Tibial nerve (tissue), 4 donors: ENCODE measurements around the gene PPP1R1A. TPM values are rescaled to one million over a fixed set of nuclear protein-coding genes. Genes with fewer than 3 reads are reported as not detected.
A peak's percentile ranks its signal among the peaks of the same experiment; 100 is the strongest.

Experiments
- DNase-seq, 2 donors: peaks; one replicate each; pipeline ENCODE4 v3.0.0-alpha.2; 2019; ENCODE audit warnings: low spot score in 2 of 2
- H3K27ac ChIP-seq, 4 donors: fragments of 200-600 bp; sonication (generic) in 3 of 4; one replicate each; pipeline ENCODE4 v1.5.1; 2017 to 2019; ENCODE audit warnings: mild to moderate bottlenecking in 1 of 4
- H3K27me3 ChIP-seq, 2 donors: fragments of 200-600 bp; sonication (generic) in 1 of 2; one replicate each; pipeline versions ENCODE4 v1.5.1 to v1.6.0; 2017 to 2019
- H3K36me3 ChIP-seq, 3 donors: fragments of 200-600 bp; sonication (generic); one replicate each; pipeline ENCODE4 v1.5.1; 2018 to 2019
- H3K4me1 ChIP-seq, 4 donors: fragments of 200-600 bp; sonication (generic) in 3 of 4; one replicate each; pipeline ENCODE4 v1.5.1; 2017 to 2019
- H3K4me3 ChIP-seq, 4 donors: fragments of 200-600 bp; sonication (generic) in 3 of 4; one replicate each; pipeline ENCODE4 v1.5.1; 2017 to 2019; ENCODE audit warnings: mild to moderate bottlenecking in 1 of 4, moderate library complexity in 1 of 4
- H3K9me3 ChIP-seq, 4 donors: fragments of 200-600 bp; sonication (generic) in 3 of 4; one replicate each; pipeline ENCODE4 v1.5.1; 2017 to 2019
- EP300 ChIP-seq, 2 donors: sonication (generic); formaldehyde crosslinking; IDR thresholded peaks; one replicate each; pipeline ENCODE4 v1.6.1; 2017; ENCODE audit warnings: antibody characterized with exemption in 2 of 2, mild to moderate bottlenecking in 1 of 2
- POLR2A ChIP-seq, 2 donors: fragments of 450-650 bp; IDR thresholded peaks; one replicate each; pipeline ENCODE4 v1.6.1; 2017; ENCODE audit warnings: antibody characterized with exemption in 2 of 2, mild to moderate bottlenecking in 2 of 2, moderate library complexity in 2 of 2
- WGBS, 2 donors: methylation state at CpG; one replicate each; pipeline ENCODE4 v1.1.5; 2018; 5-methylcytosine and 5-hydroxymethylcytosine counted together
- total RNA-seq, 4 donors: library from RNA; depleted of rRNA; stranded (reverse); fragments of >200 nt; gene quantifications; one replicate each; pipeline ENCODE4 v1.1.0, GENCODE V29; 2016
- TF ChIP-seq, protein P1 (sequence below), 5 experiments: fragments of 200-600 bp in 3 of 5; fragments of 450-650 bp in 2 of 5; sonication (generic) in 3 of 5; IDR thresholded peaks; one replicate each; pipeline ENCODE4 v1.5.1; 2016 to 2019; ENCODE audit warnings: antibody characterized with exemption in 5 of 5, mild to moderate bottlenecking in 3 of 5, moderate library complexity in 2 of 5

PPP1R1A gene
- total RNA-seq, 4 donors from 2014 or later = 26.1 to 77.6 (median 42.5) TPM

DNA sequence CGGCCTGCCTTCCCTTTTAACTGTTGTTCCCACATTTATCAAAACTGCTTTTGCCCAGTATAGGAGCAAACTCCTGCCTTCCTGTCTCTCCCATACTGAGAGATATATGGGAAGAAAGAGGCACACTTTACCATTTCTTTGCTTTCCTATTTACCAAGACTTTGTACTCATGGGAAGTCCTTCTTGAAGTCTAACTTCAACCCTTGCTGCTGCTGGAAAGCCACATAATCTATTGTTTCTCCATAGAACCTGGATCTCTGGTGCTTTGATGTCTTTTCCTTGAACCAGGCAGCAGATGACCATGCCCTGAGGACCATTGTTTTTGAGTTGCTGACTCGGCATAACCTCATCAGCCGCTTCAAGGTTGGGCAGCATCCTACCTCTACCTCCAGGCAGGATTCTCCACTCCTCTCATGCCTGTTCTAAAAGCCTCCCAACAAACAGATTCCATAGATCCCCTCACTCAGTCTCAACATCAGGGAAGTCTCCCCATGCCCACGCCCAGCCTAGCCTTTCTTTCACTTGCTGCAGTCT, 18.4 kb downstream of the PPP1R1A start:
- no peaks in the 10 kb centered on the region for H3K27me3 ChIP-seq
- no peak for DNase-seq
- WGBS, 2 donors = 88 to 96% methylated on average over 4 of the region's 4 CpGs
- no peak overlapping the region for H3K27ac ChIP-seq
- TF ChIP-seq, protein P1, sequence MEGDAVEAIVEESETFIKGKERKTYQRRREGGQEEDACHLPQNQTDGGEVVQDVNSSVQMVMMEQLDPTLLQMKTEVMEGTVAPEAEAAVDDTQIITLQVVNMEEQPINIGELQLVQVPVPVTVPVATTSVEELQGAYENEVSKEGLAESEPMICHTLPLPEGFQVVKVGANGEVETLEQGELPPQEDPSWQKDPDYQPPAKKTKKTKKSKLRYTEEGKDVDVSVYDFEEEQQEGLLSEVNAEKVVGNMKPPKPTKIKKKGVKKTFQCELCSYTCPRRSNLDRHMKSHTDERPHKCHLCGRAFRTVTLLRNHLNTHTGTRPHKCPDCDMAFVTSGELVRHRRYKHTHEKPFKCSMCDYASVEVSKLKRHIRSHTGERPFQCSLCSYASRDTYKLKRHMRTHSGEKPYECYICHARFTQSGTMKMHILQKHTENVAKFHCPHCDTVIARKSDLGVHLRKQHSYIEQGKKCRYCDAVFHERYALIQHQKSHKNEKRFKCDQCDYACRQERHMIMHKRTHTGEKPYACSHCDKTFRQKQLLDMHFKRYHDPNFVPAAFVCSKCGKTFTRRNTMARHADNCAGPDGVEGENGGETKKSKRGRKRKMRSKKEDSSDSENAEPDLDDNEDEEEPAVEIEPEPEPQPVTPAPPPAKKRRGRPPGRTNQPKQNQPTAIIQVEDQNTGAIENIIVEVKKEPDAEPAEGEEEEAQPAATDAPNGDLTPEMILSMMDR (IDR thresholded peaks at IDR 0.05) = no peak
- TF ChIP-seq EP300 (IDR thresholded peaks at IDR 0.05) (no peak), POLR2A (IDR thresholded peaks at IDR 0.05) (no peak)
- H3K4me1 ChIP-seq = peaks cover 0 to 9% (median 4%) of the 10 kb centered on the region in 4 donors
- H3K9me3 ChIP-seq = no peaks in the 10 kb centered on the region
- H3K4me3 ChIP-seq = no peak overlapping the region
- H3K36me3 ChIP-seq = peaks cover 0 to 2% (median 0%) of the 10 kb centered on the region in 3 donors

DNA sequence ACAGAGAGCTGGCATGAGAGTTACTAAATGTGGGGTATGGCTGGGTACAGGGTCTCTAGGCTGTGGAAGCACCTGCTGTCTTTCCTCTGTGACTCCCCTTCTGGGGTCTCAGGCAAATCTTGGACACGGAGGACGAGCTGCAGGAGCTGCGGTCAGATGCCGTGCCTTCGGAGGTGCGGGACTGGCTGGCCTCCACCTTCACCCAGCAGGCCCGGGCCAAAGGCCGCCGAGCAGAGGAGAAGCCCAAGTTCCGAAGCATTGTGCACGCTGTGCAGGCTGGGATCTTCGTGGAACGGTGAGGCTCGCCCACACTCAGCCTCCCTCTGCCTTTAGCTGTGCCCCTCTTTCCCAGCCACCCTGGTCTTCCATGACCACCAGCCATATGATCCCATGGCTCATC, 19.4 kb downstream of the PPP1R1A start:
- no peaks in the 10 kb centered on the region for H3K9me3 ChIP-seq
- DNase-seq = no peak
- 87 to 89% methylated on average over 12 to 14 of the region's 14 CpGs for WGBS, 2 donors
- no peaks in the 10 kb centered on the region for H3K27me3 ChIP-seq
- no peak overlapping the region for H3K27ac ChIP-seq
- TF ChIP-seq EP300 (IDR thresholded peaks at IDR 0.05) (no peak), POLR2A (IDR thresholded peaks at IDR 0.05) (no peak)
- TF ChIP-seq, protein P1 (IDR thresholded peaks at IDR 0.05) = no peak
- H3K4me3 ChIP-seq = no peak overlapping the region
- peaks cover 0 to 9% (median 4%) of the 10 kb centered on the region in 4 donors for H3K4me1 ChIP-seq
- H3K36me3 ChIP-seq = no peaks in the 10 kb centered on the region

DNA sequence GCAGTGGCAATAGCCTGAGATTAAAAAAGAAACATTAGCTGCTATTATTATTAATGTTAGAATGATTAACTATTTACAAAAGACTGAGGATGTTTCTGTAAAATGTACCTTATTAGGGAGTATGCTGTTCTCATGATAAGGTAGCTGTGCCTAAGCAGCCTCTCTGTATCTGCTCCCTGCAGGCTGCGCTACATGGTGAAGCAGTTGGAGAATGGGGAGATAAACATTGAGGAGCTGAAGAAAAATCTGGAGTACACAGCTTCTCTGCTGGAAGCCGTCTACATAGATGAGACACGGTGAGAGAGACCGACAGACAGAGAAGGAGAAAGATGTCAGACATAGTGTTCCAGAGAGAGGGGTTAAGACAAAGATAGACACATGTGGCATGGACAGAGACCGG, 21.7 kb downstream of the PPP1R1A start:
- Histone ChIP-seq H3K27me3 (no peaks in the 10 kb centered on the region), H3K27ac (peak overlapping the region in 1 of 4 donors; percentile 74), H3K4me1 (peaks cover 0 to 9% (median 4%) of the 10 kb centered on the region in 4 donors), H3K36me3 (no peaks in the 10 kb centered on the region), H3K9me3 (no peaks in the 10 kb centered on the region), H3K4me3 (no peak overlapping the region)
- 75 to 78% methylated on average over 5 of the region's 5 CpGs for WGBS, 2 donors
- TF ChIP-seq, protein P1 (IDR thresholded peaks at IDR 0.05) = no peak
- TF ChIP-seq EP300 (IDR thresholded peaks at IDR 0.05) = no peak
- TF ChIP-seq POLR2A (IDR thresholded peaks at IDR 0.05) = no peak
- no peak for DNase-seq

DNA sequence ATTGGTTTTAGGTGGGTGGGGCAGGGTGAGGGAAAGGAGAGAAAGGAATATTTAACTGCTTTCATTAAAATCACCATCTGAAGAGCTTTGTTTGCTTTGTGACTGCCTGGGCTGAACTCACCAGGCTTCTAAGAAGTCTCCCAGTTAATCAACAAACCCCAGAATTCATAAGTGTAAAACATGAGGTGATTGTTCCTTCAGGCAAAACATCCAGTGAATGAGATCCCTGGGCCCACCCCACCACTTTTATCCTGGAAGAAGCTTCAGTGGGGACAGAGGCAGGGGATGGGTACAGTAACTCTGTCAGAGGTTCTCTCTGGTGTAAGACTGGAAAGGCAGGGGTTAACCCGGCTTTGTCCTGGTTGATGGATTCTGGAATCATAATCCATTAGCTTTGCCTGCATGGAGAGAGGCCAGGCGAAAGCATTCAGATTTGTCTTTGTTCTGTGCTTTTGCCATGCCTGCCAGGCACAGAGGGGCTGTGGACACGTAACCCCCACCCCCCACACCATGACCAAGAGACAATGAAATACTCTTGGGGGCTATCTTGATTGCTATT, 22.4 kb downstream of the PPP1R1A start:
- no peaks in the 10 kb centered on the region for H3K27me3 ChIP-seq
- no peak overlapping the region for H3K4me3 ChIP-seq
- peak overlapping the region in 2 of 4 donors; percentile 41 to 74 for H3K27ac ChIP-seq
- H3K9me3 ChIP-seq = no peaks in the 10 kb centered on the region
- DNase-seq = no peak
- no peak for TF ChIP-seq EP300 (IDR thresholded peaks at IDR 0.05)
- TF ChIP-seq, protein P1 (IDR thresholded peaks at IDR 0.05) = no peak
- TF ChIP-seq POLR2A (IDR thresholded peaks at IDR 0.05) = no peak
- peaks cover 0 to 14% (median 5%) of the 10 kb centered on the region in 4 donors for H3K4me1 ChIP-seq
- 34% methylated on average over 3 of the region's 3 CpGs for WGBS, 2 donors
- no peaks in the 10 kb centered on the region for H3K36me3 ChIP-seq

DNA sequence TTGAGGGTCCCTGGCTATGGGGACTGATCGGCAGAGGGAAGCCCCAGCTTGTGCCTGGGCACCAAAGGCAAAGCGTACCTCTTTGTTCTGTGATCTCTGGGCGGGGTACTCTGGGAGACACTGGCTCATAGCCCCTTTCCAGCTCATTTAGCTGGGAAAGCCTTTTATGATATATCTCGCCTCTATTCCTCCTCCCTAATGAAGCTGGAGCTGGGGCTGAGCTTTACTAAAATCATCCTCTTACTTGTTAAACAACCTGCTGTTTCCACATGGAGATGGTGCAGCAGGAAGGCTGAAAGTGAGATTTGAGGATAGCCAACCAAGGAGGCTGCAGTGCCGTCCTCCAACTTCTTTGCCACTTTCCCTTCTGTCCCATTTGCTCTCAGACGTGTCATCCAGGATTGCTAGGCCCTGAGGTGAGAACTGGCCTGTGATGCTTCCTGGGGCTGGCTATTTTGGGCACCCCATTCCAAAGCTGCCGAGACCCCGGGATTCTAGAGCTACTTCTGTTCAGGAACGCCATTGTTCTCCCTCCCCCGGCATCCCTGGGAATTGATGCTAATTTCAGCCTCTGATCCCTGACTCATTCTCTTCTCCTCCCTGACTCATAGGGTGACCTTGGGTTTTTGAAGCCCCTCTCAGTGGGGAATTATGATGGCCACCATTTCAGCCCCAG, 23.0 kb downstream of the PPP1R1A start:
- TF ChIP-seq, protein P1 (IDR thresholded peaks at IDR 0.05) = no peak
- TF ChIP-seq POLR2A (IDR thresholded peaks at IDR 0.05) (no peak), EP300 (IDR thresholded peaks at IDR 0.05) (no peak)
- no peak for DNase-seq
- Histone ChIP-seq H3K4me1 (peaks cover 0 to 20% (median 10%) of the 10 kb centered on the region in 4 donors), H3K27ac (peak overlapping the region in 1 of 4 donors; percentile 74), H3K9me3 (no peaks in the 10 kb centered on the region), H3K27me3 (no peaks in the 10 kb centered on the region), H3K36me3 (no peaks in the 10 kb centered on the region), H3K4me3 (no peak overlapping the region)
- WGBS, 2 donors = 49 to 52% methylated on average over 10 of the region's 10 CpGs
